ENCODE results near the gene CYP24A1. TPM values are rescaled to one million over a fixed set of nuclear protein-coding genes. Genes with fewer than 3 reads are reported as not detected.

Gene CYP24A1
- not detected in 2 replicates for total RNA-seq

DNA sequence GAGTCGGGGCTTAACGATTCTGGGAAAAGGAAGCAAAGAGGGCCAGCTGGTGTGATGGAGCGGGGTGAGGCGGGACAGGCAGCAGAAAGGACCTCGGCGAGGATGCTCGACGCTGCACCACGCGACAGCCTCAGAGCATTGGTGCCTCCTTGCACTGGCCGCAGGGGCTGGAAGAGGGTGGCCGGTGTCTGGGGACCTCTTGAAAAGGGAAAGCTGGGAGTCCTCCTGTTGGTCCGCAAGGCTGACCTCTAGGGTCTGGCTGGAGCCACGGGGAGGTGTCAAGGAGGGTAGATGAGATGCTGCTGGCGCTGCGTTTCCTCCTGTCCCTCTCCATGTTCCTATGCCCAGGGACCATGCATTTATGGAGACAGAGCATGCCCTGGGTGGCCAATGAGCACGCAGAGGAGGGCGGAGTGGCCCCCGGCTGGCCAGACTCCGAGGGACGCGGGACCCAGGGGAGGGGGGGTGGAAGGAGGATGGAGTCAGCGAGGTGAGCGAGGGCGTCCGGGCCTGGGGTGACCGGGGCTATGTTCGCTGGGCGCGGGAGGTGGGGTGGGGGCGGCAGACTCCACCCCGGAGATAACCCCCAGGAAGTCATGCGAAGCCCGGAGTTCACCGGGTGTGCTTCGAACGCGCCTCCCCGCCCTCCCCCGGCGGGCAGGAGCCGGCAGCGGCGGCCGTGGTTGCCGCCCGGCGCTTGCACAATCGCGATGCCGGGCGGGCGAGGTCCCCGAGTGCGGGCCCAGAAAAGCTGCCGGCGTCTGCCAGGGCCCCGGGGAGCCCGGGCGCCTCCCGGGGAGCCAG, at the start of gene CYP24A1:
Gene CYP24A1 (minus strand): TSS at position 334 of the 804 bp plus-strand sequence. CDS start 407 bp downstream, outside the sequence.
- Mint-ChIP-seq H3K36me3 (ENCODE audit: low read depth) (no peaks in the 10 kb centered on the region), H3K4me3 (no peak within 1 kb of the TSS), H3K9me3 (no peaks in the 10 kb centered on the region), H3K4me1 (peaks cover 10% of the 10 kb centered on the region), H3K27ac (no peak within 1 kb of the TSS), H3K27me3 (peaks cover 59% of the 10 kb centered on the region)
- intact Hi-C loops (cut with micrococcal nuclease) = no loop called here
- TF ChIP-seq, protein P1, sequence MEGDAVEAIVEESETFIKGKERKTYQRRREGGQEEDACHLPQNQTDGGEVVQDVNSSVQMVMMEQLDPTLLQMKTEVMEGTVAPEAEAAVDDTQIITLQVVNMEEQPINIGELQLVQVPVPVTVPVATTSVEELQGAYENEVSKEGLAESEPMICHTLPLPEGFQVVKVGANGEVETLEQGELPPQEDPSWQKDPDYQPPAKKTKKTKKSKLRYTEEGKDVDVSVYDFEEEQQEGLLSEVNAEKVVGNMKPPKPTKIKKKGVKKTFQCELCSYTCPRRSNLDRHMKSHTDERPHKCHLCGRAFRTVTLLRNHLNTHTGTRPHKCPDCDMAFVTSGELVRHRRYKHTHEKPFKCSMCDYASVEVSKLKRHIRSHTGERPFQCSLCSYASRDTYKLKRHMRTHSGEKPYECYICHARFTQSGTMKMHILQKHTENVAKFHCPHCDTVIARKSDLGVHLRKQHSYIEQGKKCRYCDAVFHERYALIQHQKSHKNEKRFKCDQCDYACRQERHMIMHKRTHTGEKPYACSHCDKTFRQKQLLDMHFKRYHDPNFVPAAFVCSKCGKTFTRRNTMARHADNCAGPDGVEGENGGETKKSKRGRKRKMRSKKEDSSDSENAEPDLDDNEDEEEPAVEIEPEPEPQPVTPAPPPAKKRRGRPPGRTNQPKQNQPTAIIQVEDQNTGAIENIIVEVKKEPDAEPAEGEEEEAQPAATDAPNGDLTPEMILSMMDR (IDR thresholded peaks at IDR 0.05) = no peak
- ChIA-PET POLR2A (no interaction called here), CTCF (no interaction called here)
- DNase-seq (no peak), ATAC-seq (ENCODE audit: low read depth) (no peak)

GRCh38 chr20:54223285-54223684, 49.5 kb upstream of the CYP24A1 start:
- Mint-ChIP-seq H3K36me3 (ENCODE audit: low read depth) (peaks cover 19% of the 10 kb centered on the region), H3K9me3 (peaks cover 6% of the 10 kb centered on the region), H3K4me3 (no peak overlapping the region), H3K4me1 (peaks cover 10% of the 10 kb centered on the region), H3K27ac (no peak overlapping the region), H3K27me3 (no peaks in the 10 kb centered on the region)
- ATAC-seq (ENCODE audit: low read depth) (no peak), DNase-seq (no peak)
- ChIA-PET POLR2A (interaction anchor here (0.5 kb wide), 1 partner anchor 508 kb away, joined by 5 read pairs; no protein-coding TSS in a partner anchor), CTCF (interaction anchor here (1.1 kb wide), 1 partner anchor 428 kb away, joined by 3 read pairs; no protein-coding TSS in a partner anchor)
- intact Hi-C loops (cut with micrococcal nuclease) = no loop called here
- TF ChIP-seq, protein P1 (IDR thresholded peaks at IDR 0.05) = no peak

DNA sequence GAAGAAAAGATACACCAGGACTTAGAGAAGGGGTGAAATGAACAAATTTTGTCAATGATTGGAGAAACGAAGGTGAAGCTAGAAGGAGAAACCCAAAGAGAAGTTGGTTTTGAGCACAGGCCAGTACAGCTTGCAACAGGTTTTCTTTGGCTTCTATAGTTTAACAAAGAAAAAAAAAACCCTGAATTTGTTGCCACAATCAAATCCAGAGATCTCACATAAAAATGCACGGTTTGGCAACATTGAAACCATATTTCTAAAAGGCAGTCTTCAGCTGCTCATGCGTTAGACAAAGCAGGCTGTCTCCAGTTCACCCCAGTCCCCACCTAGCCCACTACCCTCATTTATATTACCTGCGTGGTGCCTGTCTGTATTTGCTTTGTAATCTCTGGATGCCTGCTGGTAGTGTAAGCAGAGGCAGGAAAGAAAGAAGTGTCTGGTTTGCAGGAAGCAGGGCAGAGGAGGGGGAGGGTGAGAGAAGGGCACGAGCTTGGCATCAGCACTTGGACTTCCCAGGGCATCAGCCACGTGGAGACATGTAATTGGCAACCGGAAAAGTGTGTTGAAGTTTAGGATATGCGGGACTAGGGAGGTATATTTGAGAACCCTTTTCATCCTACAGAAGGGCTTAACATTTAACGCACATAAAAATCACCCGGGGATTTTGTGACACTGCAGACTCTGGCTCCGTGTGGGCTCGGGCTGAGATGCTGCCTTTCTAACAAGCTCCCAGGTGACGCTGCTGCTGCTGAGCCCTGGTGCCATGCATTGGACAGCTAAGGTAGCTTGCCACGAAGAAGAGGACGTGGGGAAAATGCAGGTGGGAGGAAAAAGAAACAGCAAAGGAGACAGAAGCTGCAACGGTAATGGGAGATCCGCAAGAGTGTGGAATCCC, 48.5 kb upstream of the CYP24A1 start:
- ATAC-seq (ENCODE audit: low read depth) (no peak), DNase-seq (no peak)
- Mint-ChIP-seq H3K9me3 (no peaks in the 10 kb centered on the region), H3K4me3 (no peak overlapping the region), H3K4me1 (peaks cover 3% of the 10 kb centered on the region), H3K27ac (no peak overlapping the region), H3K36me3 (ENCODE audit: low read depth) (peaks cover 27% of the 10 kb centered on the region), H3K27me3 (no peaks in the 10 kb centered on the region)
- TF ChIP-seq, protein P1 (IDR thresholded peaks at IDR 0.05) = no peak
- POLR2A ChIA-PET = no interaction called here
- intact Hi-C loops (cut with micrococcal nuclease) = no loop called here
- CTCF ChIA-PET = interaction anchor here (1.7 kb wide), 1 partner anchor 424 kb away, joined by 4 read pairs; no protein-coding TSS in a partner anchor

- ATAC-seq (ENCODE audit: low read depth) = no peak
- H3K4me3 Mint-ChIP-seq = no peak overlapping the region
- intact Hi-C loops (cut with micrococcal nuclease) = no loop called here
- TF ChIP-seq, protein P1 (IDR thresholded peaks at IDR 0.05) = no peak
- no peaks in the 10 kb centered on the region for H3K4me1 Mint-ChIP-seq
- ChIA-PET CTCF (interaction anchor here (1.7 kb wide), 1 partner anchor 425 kb away, joined by 4 read pairs; no protein-coding TSS in a partner anchor), POLR2A (no interaction called here)
- H3K9me3 Mint-ChIP-seq = no peaks in the 10 kb centered on the region
- H3K36me3 Mint-ChIP-seq (ENCODE audit: low read depth) = peaks cover 33% of the 10 kb centered on the region
- H3K27ac Mint-ChIP-seq = no peak overlapping the region
- no peak for DNase-seq
- H3K27me3 Mint-ChIP-seq = no peaks in the 10 kb centered on the region
Observed at GRCh38 chr20:54221353-54221752, 47.6 kb upstream of the CYP24A1 start.

DNA sequence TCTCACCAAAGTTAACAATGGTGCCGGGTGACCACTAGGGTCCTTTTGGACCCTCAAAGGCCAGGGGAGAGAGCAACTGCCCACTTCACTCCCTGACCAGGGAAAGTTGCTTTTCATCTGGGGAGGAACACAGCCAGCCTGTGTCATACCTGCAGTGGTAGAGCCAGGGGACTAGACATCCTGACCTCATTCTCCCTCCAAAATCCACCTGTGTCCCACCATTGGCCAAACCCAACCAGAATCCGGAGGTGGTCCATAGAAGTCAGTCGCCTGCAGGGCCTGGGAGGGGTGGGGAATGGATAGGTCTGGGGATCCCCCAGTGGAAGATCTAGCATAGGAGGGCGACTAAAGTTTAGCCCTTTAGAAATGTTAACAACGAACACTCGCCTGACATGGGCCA, 46.9 kb upstream of the CYP24A1 start:
- no peaks in the 10 kb centered on the region for H3K27me3 Mint-ChIP-seq
- H3K4me3 Mint-ChIP-seq = no peak overlapping the region
- intact Hi-C loops (cut with micrococcal nuclease) = loop anchor here (1.0 kb wide), 1 partner anchor 427 kb away; no protein-coding TSS in a partner anchor
- H3K4me1 Mint-ChIP-seq = no peaks in the 10 kb centered on the region
- H3K9me3 Mint-ChIP-seq = no peaks in the 10 kb centered on the region
- ChIA-PET CTCF (no interaction called here), POLR2A (no interaction called here)
- H3K36me3 Mint-ChIP-seq (ENCODE audit: low read depth) = peaks cover 39% of the 10 kb centered on the region
- TF ChIP-seq, protein P1 (IDR thresholded peaks at IDR 0.05) = no peak
- no peak for DNase-seq
- ATAC-seq (ENCODE audit: low read depth) = no peak
- H3K27ac Mint-ChIP-seq = no peak overlapping the region

Data from activated B cell treated with CpG ODN at 0.5 μM for 24 hours (primary cell).